Measurements from ENCODE around the gene CRHR1.

DNA sequence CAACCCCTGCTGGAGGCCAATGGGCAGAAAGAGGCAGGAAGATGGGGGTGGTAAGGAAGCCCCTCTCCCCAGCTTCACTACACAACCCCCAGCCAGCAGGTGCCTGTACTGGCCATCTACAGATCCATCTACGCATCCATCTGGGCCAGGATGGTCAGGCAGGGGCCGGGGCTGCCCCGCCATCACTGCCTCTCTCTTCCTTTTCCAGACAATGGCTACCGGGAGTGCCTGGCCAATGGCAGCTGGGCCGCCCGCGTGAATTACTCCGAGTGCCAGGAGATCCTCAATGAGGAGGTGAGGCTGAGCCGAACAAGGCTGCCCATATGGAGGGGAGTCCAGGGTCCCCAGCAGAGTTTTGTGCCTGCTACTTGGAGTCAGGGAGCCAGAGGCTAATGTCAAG lies 37.0 kb downstream of the CRHR1 start:
- TF ChIP-seq POLR2A (IDR thresholded peaks at IDR 0.05; ENCODE audit: low read depth, low read length) (no peak), POLR2AphosphoS5 (IDR thresholded peaks at IDR 0.05; ENCODE audit: low read depth, low read length) (no peak), TAF1 (IDR thresholded peaks at IDR 0.05; ENCODE audit: low read depth, low read length) (no peak), SPI1 (IDR thresholded peaks at IDR 0.05; ENCODE audit: low read depth, low read length) (no peak), POU2F2 (IDR thresholded peaks at IDR 0.05; ENCODE audit: low read depth, low read length) (no peak)
